ENCODE data around the gene MS4A1. TPM values are rescaled to one million over a fixed set of nuclear protein-coding genes. Genes with fewer than 3 reads are reported as not detected.
A peak's percentile ranks its signal among the peaks of the same experiment; 100 is the strongest.
"Not testable (repeated sequence)": the region's sequence is repeated elsewhere in the genome, so short reads cannot be mapped to it uniquely, and the experiment has no call there.

The MS4A1 gene
- total RNA-seq, 1 experiment from 2014 or later: not detected

- DNase-seq (ENCODE audit: low spot score): peak; percentile 61
These were observed 46.7 kb downstream of the MS4A1 start for GRCh38 chr11:60502221-60502775.

DNA sequence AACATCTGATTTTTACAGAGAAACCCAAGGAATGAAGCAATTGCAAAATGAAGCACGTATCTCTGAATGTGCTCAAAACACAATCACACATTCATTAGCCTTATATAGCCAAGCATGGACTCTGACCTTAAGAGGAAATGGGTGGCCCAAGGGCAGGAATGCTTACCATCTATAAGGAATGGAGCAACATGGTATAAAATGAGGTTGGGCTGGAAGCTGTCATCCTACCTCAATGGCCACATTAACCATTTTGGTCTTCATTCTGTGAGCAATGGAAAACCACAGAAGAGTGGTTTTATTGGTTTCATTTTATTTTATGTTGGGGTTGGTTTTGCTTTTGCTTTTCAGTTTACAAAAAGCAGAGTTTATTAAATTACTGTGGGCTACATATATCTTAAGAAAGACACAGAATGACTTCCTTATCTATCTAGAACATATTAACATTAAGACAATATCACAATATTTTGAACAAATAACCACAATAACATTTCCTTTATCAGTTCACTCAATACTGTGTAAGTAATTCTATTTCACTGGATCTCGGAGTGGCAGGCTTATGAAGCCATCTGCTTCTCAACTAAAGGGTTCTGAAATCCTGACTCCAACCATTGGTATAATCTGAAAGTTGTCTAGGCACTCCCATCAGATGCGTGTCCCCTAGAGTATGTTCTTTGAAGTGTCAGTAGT is 48.7 kb downstream of the MS4A1 start:
- DNase-seq (ENCODE audit: low spot score): no peak

- DNase-seq (ENCODE audit: low spot score): not testable (repeated sequence)
These were observed 54.0 kb downstream of the MS4A1 start for GRCh38 chr11:60509609-60510008.

DNA sequence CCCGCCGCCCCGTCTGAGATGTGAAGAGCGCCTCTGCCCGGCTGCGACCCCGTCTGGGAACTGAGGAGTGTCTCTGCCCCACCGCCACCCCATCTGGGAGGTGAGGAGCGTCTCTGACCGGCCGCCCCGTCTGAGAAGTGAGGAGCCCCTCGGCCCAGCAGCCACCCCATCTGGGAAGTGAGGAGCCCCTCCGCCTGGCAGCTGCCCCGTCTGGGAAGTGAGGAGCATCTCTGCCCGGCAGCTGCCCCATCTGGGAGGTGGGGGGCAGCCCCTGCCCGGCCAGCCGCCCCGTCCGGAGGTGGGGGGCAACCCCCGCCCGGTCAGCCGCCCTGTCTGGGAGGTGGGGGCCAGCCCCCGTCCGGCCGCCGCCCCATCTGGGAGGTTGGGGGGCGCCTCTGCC is 54.6 kb downstream of the MS4A1 start:
- DNase-seq (ENCODE audit: low spot score): not testable (repeated sequence)

GRCh38 chr11:60511393-60511792 is 55.7 kb downstream of the MS4A1 start:
- no peak for DNase-seq (ENCODE audit: low spot score)

GRCh38 chr11:60512651-60513225 is 57.1 kb downstream of the MS4A1 start:
- DNase-seq (ENCODE audit: low spot score): no peak

DNA sequence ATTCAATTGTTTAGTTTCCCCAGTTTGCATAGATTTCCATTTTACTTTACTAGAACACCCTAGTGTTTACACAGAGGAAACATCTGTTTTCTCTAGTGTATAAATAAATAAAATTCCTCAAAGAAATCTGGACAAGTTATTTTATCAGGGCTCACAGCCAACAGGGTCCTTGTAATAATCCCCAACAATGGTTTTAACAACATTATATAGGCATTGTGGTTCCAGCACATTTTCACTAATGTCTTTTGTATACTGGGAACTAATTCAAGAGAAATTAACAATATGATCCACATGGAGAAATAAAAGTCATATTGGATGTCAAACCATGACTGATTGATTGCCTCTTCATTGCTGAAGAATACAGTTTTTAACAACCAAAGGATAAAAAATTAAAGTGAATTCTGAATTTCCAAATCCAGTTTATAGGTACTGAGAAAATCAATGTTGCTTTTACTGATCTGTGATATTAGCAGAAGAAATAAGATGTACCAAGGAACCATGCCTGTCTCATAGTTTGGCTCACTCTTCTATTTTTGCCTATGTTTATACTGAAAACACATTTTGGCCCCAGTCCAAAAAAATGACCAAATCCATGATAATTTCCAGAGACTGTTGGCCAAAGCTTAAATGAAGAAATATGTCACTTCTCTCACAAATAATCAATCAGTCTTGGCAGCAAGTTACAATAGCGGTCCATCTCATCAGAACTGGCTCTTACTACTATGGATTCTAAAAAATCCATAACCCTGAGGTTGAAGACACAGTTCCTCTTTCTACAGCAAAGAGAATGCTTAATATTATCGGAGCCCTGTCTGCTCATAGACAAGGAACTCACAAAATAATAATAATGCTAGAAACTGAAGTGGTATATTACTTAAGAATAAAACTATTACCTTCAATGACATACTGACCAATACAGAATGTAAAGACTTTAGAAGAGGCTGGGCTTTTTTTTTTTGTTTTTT is 58.1 kb downstream of the MS4A1 start:
- no peak for DNase-seq (ENCODE audit: low spot score)

DNA sequence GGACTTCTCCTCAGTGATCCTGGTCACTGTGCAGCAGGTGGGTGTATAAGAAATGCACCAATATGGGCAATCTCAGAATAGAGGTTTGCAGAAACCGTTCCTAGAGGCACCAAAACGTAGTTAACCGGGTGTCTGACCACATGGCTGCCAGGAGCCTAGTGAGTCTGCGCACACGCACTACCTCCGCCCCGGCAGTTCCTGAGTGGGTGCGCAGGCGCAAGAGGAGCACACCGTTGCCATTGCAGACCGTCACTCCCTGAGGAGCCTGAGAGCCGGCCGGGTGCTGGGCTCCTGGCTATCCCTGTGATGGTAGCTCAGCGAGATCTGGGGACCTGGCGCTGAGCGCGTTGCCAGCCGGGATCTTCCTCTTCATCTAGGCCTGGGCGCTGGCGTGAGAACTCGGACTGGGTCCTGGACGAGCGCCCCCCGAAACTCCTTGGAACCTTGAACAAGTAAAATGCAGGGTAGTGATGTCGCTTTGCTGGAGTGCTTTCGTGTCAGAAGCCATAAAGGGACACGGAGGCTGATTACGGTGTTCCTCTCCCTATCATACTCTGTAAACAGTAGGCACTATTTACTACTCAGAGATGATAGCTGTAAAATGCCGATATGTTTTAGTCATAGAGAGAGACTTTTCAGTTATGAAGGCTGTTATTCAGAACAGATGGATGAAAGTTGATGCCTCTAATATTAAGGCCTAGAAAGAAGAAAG is 59.7 kb downstream of the MS4A1 start, which contains the start of gene MS4A13:
TSS of gene MS4A13 (plus strand) at position 249 of the 712 bp plus-strand sequence. CDS start 2,692 bp downstream, outside the sequence.
- no peak for DNase-seq (ENCODE audit: low spot score)

Other genes starting within 250 kb of the MS4A1 start
- 0.43 TPM in 1 of 2 replicates, not detected in the other for gene MS4A4E, start 212.7 kb upstream of the MS4A1 start, total RNA-seq (2014; rRNA removed; shearing (Covaris generic))
- not detected in 2 replicates for gene MS4A4A, start 175.2 kb upstream of the MS4A1 start, total RNA-seq (2014; rRNA removed; shearing (Covaris generic))
- gene MS4A6E, start 128.6 kb upstream of the MS4A1 start, total RNA-seq (2014; rRNA removed; shearing (Covaris generic)): not detected in 2 replicates
- not detected in 2 replicates for gene MS4A7, start 77.3 kb upstream of the MS4A1 start, total RNA-seq (2014; rRNA removed; shearing (Covaris generic))
- not detected in 2 replicates for gene MS4A14, start 59.4 kb upstream of the MS4A1 start, total RNA-seq (2014; rRNA removed; shearing (Covaris generic))
- not detected in 2 replicates for gene MS4A5, start 26.3 kb upstream of the MS4A1 start, total RNA-seq (2014; rRNA removed; shearing (Covaris generic))
- gene MS4A12, start 36.9 kb downstream of the MS4A1 start, total RNA-seq (2014; rRNA removed; shearing (Covaris generic)): not detected in 2 replicates
- not detected in 2 replicates for gene MS4A13, start 59.5 kb downstream of the MS4A1 start, total RNA-seq (2014; rRNA removed; shearing (Covaris generic))
- not detected in 2 replicates for gene MS4A8, start 243.8 kb downstream of the MS4A1 start, total RNA-seq (2014; rRNA removed; shearing (Covaris generic))